MM.1S (cell line): ENCODE data around the gene ZNF862.

Experiments used
- DNase-seq: peaks from one replicate; pipeline ENCODE4 v3.0.0-alpha.2; 2015
- H2AFZ ChIP-seq: fragments of 300-600 bp; sonication (generic); 2 replicates; pipeline ENCODE4 v1.6.0; 2016; ENCODE audit warnings: antibody characterized with exemption, low read length
- H3F3A ChIP-seq: fragments of 300-600 bp; sonication (generic); 2 replicates; pipeline ENCODE4 v1.6.1; 2016; ENCODE audit warnings: mild to moderate bottlenecking, antibody characterized with exemption, low read length, moderate library complexity, mixed read lengths; ENCODE audit not compliant: insufficient read depth
- H3K27ac ChIP-seq: fragments of 300-600 bp; sonication (generic); 2 replicates; pipeline ENCODE4 v1.5.1; 2016; ENCODE audit warnings: mild to moderate bottlenecking, low read length
- H3K27me3 ChIP-seq: fragments of 300-600 bp; sonication (generic); replicated peaks from 2 replicates; pipeline ENCODE4 v1.6.0; 2016; ENCODE audit warnings: low read length; ENCODE audit not compliant: insufficient read depth
- H3K36me3 ChIP-seq: fragments of 300-600 bp; sonication (generic); replicated peaks from 2 replicates; pipeline ENCODE4 v1.6.1; 2016; ENCODE audit warnings: mild to moderate bottlenecking, low read length, mixed read lengths; ENCODE audit not compliant: insufficient read depth
- H3K4me1 ChIP-seq: fragments of 300-600 bp; sonication (generic); 2 replicates; pipeline ENCODE4 v1.6.1; 2016; ENCODE audit warnings: low read length, mixed read lengths
- H3K4me2 ChIP-seq: fragments of 300-600 bp; sonication (generic); 2 replicates; pipeline ENCODE4 v1.6.0; 2016; ENCODE audit warnings: low read depth, low read length
- H3K4me3 ChIP-seq: fragments of 300-600 bp; sonication (generic); 2 replicates; pipeline ENCODE4 v1.5.1; 2016; ENCODE audit warnings: low read length, mixed read lengths
- H3K79me2 ChIP-seq: fragments of 300-600 bp; sonication (generic); 2 replicates; pipeline ENCODE4 v1.6.1; 2016; ENCODE audit warnings: mixed run types, low read length, mixed read lengths
- H3K9ac ChIP-seq: fragments of 300-600 bp; sonication (generic); 2 replicates; pipeline ENCODE4 v1.6.1; 2016; ENCODE audit warnings: low read length, mixed read lengths
- H3K9me2 ChIP-seq: fragments of 300-600 bp; sonication (generic); replicated peaks from 2 replicates; pipeline ENCODE4 v1.6.1; 2016; ENCODE audit warnings: mild to moderate bottlenecking, low read length, mixed read lengths; ENCODE audit not compliant: insufficient read depth
- H3K9me3 ChIP-seq: fragments of 300-600 bp; sonication (generic); replicated peaks from 2 replicates; pipeline ENCODE4 v1.6.1; 2016; ENCODE audit warnings: mild to moderate bottlenecking, low read length, mixed read lengths; ENCODE audit not compliant: insufficient read depth
- H4K20me1 ChIP-seq: fragments of 300-600 bp; sonication (generic); 2 replicates; pipeline ENCODE4 v1.6.1; 2016; ENCODE audit warnings: mild to moderate bottlenecking, low read length, moderate library complexity, mixed read lengths; ENCODE audit not compliant: insufficient read depth
- CTCF ChIP-seq: fragments of 300-600 bp; sonication (generic); IDR thresholded peaks from 2 replicates; pipeline ENCODE4 v1.5.1; 2016; ENCODE audit warnings: antibody characterized with exemption, low read length, mixed read lengths
- EZH2 ChIP-seq: fragments of 300-600 bp; sonication (generic); optimal IDR thresholded peaks from 2 replicates; pipeline ENCODE3; 2017; ENCODE audit warnings: low read depth, mild to moderate bottlenecking, antibody characterized with exemption, low read length, mixed read lengths
- EZH2phosphoT487 ChIP-seq: fragments of 300-600 bp; sonication (generic); IDR thresholded peaks from 2 replicates; pipeline ENCODE4 v1.6.1; 2018; ENCODE audit warnings: antibody characterized with exemption, low read length

Gene ZNF862

GRCh38 chr7:149844445-149844844 is 6.3 kb downstream of the ZNF862 start:
- no peak overlapping the region for H2AFZ ChIP-seq
- H3F3A ChIP-seq, result no peaks in the 10 kb centered on the region
- no peak overlapping the region for H3K4me2 ChIP-seq
- H3K4me3 ChIP-seq, result no peak overlapping the region
- no peaks in the 10 kb centered on the region for H3K27me3 ChIP-seq
- no peak for DNase-seq
- no peaks in the 10 kb centered on the region for H3K36me3 ChIP-seq
- peaks cover 4% of the 10 kb centered on the region; the same call in 1 of the 2 replicates for H3K79me2 ChIP-seq
- no peak for TF ChIP-seq CTCF
- TF ChIP-seq EZH2phosphoT487, result no peak
- no peak for TF ChIP-seq EZH2
- H4K20me1 ChIP-seq, result no peaks in the 10 kb centered on the region
- H3K9ac ChIP-seq, result no peak overlapping the region
- peaks cover 2% of the 10 kb centered on the region for H3K4me1 ChIP-seq
- H3K9me2 ChIP-seq, result no peaks in the 10 kb centered on the region
- no peaks in the 10 kb centered on the region for H3K9me3 ChIP-seq
- H3K27ac ChIP-seq, result no peak overlapping the region

GRCh38 chr7:149845257-149845980 is 7.2 kb downstream of the ZNF862 start:
- H3K4me2 ChIP-seq, result no peak overlapping the region
- TF ChIP-seq EZH2phosphoT487, result no peak
- TF ChIP-seq CTCF, result no peak
- TF ChIP-seq EZH2, result no peak

GRCh38 chr7:149846021-149846420 is 7.8 kb downstream of the ZNF862 start:
- Histone ChIP-seq H4K20me1 (no peaks in the 10 kb centered on the region), H3K9me3 (no peaks in the 10 kb centered on the region), H3K4me1 (no peaks in the 10 kb centered on the region), H3K9ac (no peak overlapping the region), H3K27ac (no peak overlapping the region), H2AFZ (no peak overlapping the region), H3K9me2 (no peaks in the 10 kb centered on the region), H3K36me3 (no peaks in the 10 kb centered on the region), H3F3A (no peaks in the 10 kb centered on the region), H3K79me2 (no peaks in the 10 kb centered on the region), H3K4me2 (no peak overlapping the region), H3K27me3 (no peaks in the 10 kb centered on the region), H3K4me3 (no peak overlapping the region)
- DNase-seq, result no peak
- TF ChIP-seq CTCF (no peak), EZH2phosphoT487 (no peak)

More at GRCh38 chr7:149845257-149845980, 7.2 kb downstream of the ZNF862 start:
- Histone ChIP-seq H2AFZ (no peak overlapping the region), H3K9me3 (no peaks in the 10 kb centered on the region), H3K27ac (no peak overlapping the region), H4K20me1 (no peaks in the 10 kb centered on the region), H3K27me3 (no peaks in the 10 kb centered on the region), H3K4me1 (no peaks in the 10 kb centered on the region), H3F3A (no peaks in the 10 kb centered on the region), H3K4me3 (no peak overlapping the region), H3K9ac (no peak overlapping the region), H3K36me3 (no peaks in the 10 kb centered on the region), H3K9me2 (no peaks in the 10 kb centered on the region), H3K79me2 (no peaks in the 10 kb centered on the region)
- no peak for DNase-seq
